Measurements from ENCODE around the gene PKDREJ.

PKDREJ gene

DNA sequence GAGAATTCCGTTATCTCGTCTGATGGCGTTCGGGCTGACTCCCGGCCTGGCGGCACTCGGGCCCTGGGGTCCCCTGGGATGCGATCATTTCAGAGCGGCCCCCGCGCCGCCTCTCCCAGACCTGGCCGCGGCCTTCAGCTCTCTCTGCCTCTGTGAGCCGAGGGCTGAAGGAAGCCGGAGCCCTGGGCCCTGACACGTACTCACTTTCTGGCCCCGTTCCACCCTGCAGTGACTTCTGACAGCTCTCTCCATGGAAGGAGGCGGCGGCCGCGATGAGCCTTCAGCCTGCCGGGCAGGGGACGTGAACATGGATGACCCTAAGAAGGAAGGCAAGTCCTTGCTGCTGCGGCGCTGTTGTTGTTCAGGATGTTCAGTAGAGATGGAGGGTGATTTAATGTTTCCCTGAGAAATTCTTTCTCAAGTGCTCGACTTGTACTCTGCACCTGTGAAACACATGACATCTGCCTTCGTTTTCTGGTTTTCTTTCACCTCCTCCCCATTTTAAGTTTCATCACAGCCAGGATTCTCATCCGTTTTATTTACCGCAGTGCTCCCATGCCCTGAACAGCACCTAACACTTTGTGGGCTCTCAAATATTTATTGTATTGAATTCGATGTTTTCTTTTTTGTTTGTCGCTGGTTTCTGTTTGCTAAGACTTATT, 34.1 kb upstream of the PKDREJ start:
- peaks cover 5% of the 10 kb centered on the region for H3K36me3 ChIP-seq (ENCODE audit: control insufficient read depth, insufficient read depth, low read length)
- WGBS, 2 experiments: 5% methylated on average over 32 of the region's 32 CpGs
- H3K27ac ChIP-seq (ENCODE audit: insufficient read depth, low read depth, low read length, poor library complexity, severe bottlenecking): no peak overlapping the region

DNA sequence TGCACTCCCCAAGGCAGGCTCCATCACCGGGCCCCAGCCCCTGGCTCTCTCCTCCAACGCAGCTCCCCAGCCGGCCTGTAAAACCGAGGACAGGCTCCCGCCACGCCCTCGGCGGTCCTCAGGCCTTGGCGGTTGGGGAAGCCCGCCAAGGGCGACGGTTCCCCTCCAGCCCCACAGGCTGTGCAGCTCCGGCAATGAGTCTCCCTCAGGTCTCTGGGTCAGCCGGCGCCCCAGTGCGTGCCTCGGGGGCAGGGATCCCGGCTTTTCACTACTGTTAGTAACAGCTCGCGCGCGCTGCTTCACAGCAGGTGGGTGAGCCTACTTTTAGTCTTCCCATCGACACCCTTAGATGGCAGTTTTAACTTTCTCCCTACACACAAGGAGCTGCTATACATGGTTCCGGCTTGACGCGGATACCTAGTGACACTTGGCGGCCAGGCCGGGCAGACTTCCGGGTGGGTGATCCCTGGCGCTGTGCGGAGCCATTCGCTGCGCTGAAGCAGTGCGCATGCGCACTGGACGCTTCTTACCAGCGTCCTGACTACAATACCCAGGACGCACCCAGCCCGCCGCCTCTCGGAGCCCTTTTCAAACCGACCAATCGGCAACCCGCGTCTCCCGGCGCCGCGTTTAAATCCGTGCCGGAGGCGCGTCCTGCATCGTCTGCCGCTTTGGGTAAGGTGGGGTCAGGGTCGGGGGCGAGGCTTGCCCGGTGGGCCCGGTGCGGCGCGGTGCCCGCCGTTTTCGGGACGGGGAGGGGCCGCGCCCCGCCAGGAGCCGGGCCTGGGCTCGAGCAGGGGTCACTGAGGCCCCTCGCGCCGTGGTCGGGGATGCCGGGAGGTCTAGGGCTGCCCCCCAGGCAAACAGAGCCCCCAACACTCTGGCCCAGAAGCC, 33.4 kb upstream of the PKDREJ start, which contains the start of gene GTSE1:
GTSE1 (plus strand) TSS at position 614 of the 894 bp plus-strand sequence. CDS start 531 bp downstream, outside the sequence.
- Histone ChIP-seq H3K36me3 (ENCODE audit: control insufficient read depth, insufficient read depth, low read length) (peaks cover 5% of the 10 kb centered on the region), H3K4me3 (ENCODE audit: insufficient read depth, low read depth, low read length) (peak within 1 kb of the TSS; percentile 72), H3K4me1 (ENCODE audit: control insufficient read depth, insufficient read depth, low read length) (peaks cover 14% of the 10 kb centered on the region), H3K27me3 (ENCODE audit: control insufficient read depth, insufficient read depth, low read length, poor library complexity, severe bottlenecking) (no peaks in the 10 kb centered on the region), H3K9me3 (ENCODE audit: control insufficient read depth, low read length) (no peaks in the 10 kb centered on the region), H3K27ac (ENCODE audit: insufficient read depth, low read depth, low read length, poor library complexity, severe bottlenecking) (peak within 1 kb of the TSS; percentile 44)
- 1% methylated on average over 76 of the region's 76 CpGs for WGBS, 2 experiments

More for the DNA sequence above, 34.1 kb upstream of the PKDREJ start:
- Histone ChIP-seq H3K9me3 (ENCODE audit: control insufficient read depth, low read length) (no peaks in the 10 kb centered on the region), H3K4me1 (ENCODE audit: control insufficient read depth, insufficient read depth, low read length) (peaks cover 14% of the 10 kb centered on the region), H3K27me3 (ENCODE audit: control insufficient read depth, insufficient read depth, low read length, poor library complexity, severe bottlenecking) (no peaks in the 10 kb centered on the region), H3K4me3 (ENCODE audit: insufficient read depth, low read depth, low read length) (peak overlapping the region; percentile 72)

DNA sequence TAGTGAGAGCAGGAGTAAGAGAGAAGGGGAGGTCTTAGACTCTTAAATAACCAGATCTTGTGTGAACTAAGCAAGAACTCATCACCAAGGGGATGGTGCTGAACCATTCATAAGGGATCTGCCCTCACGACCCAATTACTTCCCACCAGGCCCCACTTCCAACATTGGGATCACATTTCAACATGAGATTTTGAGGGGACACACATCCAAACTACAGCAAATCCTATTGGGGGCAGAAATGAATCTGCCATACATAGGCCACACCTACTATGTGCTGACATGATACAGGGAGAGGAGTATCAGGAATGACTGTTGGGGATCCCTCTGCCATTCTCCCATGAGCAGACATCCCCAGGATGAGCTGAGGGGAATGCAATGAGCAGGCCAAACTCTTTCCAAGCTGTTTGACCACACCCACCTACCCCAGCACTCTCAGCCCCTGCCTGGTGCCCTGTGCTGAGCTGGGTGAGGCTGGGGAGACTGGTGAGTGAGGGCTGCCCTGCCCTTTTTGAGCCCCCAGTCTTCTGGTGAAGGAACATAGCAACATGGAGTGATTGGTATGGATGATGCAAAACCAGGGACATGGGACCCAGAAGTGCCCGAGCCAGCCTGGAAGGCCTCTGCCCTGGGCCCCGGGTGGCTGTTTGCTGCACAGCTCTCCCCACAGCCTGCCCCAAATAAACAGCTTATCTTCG, 32.3 kb upstream of the PKDREJ start:
- peaks cover 2% of the 10 kb centered on the region for H3K36me3 ChIP-seq (ENCODE audit: control insufficient read depth, insufficient read depth, low read length)
- H3K9me3 ChIP-seq (ENCODE audit: control insufficient read depth, low read length): no peaks in the 10 kb centered on the region
- H3K27me3 ChIP-seq (ENCODE audit: control insufficient read depth, insufficient read depth, low read length, poor library complexity, severe bottlenecking): no peaks in the 10 kb centered on the region
- peaks cover 14% of the 10 kb centered on the region for H3K4me1 ChIP-seq (ENCODE audit: control insufficient read depth, insufficient read depth, low read length)
- WGBS, 2 experiments: 72 to 75% methylated on average over 4 of the region's 4 CpGs
- H3K27ac ChIP-seq (ENCODE audit: insufficient read depth, low read depth, low read length, poor library complexity, severe bottlenecking): no peak overlapping the region
- H3K4me3 ChIP-seq (ENCODE audit: insufficient read depth, low read depth, low read length): peak overlapping the region; percentile 72

DNA sequence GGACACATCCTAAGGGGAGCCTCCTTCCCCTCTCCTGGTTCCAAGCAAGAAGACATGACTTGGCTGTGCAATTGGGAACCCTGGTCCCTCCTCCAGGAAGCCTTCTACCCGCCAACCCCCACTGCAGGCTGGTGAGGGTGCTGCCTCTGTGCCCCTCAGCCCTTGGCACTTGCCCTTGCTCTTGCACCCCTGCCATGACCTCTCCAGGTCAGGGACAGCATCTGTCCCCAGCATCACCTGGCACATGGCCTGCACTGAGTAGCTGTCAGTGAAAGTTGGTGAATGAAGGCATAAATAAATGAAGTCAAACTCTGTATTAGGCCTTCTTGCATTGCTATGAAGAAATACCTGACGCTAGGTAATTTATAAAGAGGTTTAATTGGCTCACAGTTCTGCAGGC, 31.6 kb upstream of the PKDREJ start:
- Histone ChIP-seq H3K4me1 (ENCODE audit: control insufficient read depth, insufficient read depth, low read length) (peaks cover 14% of the 10 kb centered on the region), H3K27me3 (ENCODE audit: control insufficient read depth, insufficient read depth, low read length, poor library complexity, severe bottlenecking) (no peaks in the 10 kb centered on the region), H3K9me3 (ENCODE audit: control insufficient read depth, low read length) (no peaks in the 10 kb centered on the region), H3K27ac (ENCODE audit: insufficient read depth, low read depth, low read length, poor library complexity, severe bottlenecking) (no peak overlapping the region), H3K4me3 (ENCODE audit: insufficient read depth, low read depth, low read length) (no peak overlapping the region), H3K36me3 (ENCODE audit: control insufficient read depth, insufficient read depth, low read length) (no peaks in the 10 kb centered on the region)
- WGBS, 2 experiments: 92 to 96% methylated on average over 2 of the region's 2 CpGs

DNA sequence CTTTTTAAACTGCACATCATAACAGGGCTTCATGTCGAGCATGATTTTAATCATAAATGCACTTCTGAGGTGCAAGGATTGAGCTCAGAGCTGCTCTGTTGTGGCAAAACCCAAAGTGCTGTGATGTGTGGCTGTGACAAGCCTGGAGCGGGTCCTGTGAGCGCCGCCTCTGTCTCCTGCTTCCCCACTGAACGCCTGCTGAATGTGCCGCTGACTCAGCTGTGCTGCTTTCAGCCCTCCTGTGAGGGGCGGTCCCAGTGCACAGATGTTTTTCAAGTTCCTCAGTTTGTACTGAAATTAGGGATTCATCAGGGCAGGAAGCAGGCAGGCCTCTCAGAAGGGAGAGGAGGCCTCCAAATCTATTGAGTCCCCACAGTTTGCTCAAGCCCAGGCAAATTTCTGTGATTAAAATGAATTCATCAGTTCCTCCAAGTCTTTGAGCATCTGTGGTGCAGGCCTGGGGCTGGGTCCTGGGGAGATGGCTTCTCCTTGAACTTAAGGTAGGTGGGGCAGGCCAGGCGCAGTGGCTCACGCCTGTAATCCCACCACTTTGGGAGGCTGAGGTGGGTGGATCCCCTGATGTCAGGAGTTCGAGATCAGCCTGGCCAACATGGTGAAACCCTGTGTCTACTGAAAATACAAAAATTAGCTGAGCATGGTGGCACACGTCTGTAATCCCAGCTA, 30.6 kb upstream of the PKDREJ start:
- Histone ChIP-seq H3K27ac (ENCODE audit: insufficient read depth, low read depth, low read length, poor library complexity, severe bottlenecking) (no peak overlapping the region), H3K36me3 (ENCODE audit: control insufficient read depth, insufficient read depth, low read length) (no peaks in the 10 kb centered on the region), H3K27me3 (ENCODE audit: control insufficient read depth, insufficient read depth, low read length, poor library complexity, severe bottlenecking) (no peaks in the 10 kb centered on the region), H3K9me3 (ENCODE audit: control insufficient read depth, low read length) (no peaks in the 10 kb centered on the region), H3K4me3 (ENCODE audit: insufficient read depth, low read depth, low read length) (no peak overlapping the region), H3K4me1 (ENCODE audit: control insufficient read depth, insufficient read depth, low read length) (peaks cover 14% of the 10 kb centered on the region)
- 86 to 87% methylated on average over 11 of the region's 11 CpGs for WGBS, 2 experiments

DNA sequence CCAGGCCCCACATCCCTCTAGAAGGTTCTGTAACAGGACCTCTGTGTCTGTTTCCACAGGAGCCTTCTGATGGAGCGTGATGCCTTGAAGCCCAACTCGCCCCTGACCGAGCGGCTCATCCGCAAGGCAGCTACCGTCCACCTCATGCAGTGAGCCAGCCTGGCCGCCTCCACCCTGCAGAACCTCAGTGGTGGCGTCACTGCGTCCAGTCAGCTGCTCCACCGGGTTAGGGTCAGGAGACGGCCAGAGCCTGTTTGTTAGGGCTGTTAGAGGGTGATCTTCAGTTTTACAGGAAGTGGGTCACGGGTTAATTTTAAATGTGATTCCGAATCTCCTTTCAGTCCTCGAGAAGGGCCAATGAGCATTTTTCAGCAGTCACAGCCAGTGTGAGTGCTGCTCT, 29.6 kb upstream of the PKDREJ start:
- 95 to 96% methylated on average over 14 of the region's 14 CpGs for WGBS, 2 experiments
- H3K36me3 ChIP-seq (ENCODE audit: control insufficient read depth, insufficient read depth, low read length): no peaks in the 10 kb centered on the region
- peaks cover 11% of the 10 kb centered on the region for H3K4me1 ChIP-seq (ENCODE audit: control insufficient read depth, insufficient read depth, low read length)

DNA sequence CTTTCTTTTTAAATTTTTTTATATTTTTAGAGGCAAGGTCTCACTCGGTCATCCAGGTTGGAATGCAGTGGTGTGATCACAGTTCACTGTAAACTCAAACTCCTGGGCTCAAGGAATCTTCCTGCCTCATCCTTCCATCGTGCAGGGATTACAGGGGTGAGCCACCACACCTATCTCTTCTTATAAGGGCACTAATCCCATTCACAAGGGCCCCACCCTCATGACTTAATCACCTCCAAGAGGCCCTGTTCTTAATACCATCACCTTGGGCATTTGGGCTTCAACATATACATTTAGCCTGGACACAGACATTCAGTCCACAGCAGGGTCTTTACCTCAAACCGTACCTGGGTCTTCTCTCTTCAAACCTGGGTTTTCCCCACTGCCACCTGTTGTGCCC, 29.0 kb upstream of the PKDREJ start:
- H3K4me1 ChIP-seq (ENCODE audit: control insufficient read depth, insufficient read depth, low read length): peaks cover 6% of the 10 kb centered on the region
- H3K27me3 ChIP-seq (ENCODE audit: control insufficient read depth, insufficient read depth, low read length, poor library complexity, severe bottlenecking): no peaks in the 10 kb centered on the region
- H3K36me3 ChIP-seq (ENCODE audit: control insufficient read depth, insufficient read depth, low read length): no peaks in the 10 kb centered on the region
- H3K9me3 ChIP-seq (ENCODE audit: control insufficient read depth, low read length): no peaks in the 10 kb centered on the region
- WGBS, 2 experiments: 88 to 98% methylated on average over 3 of the region's 3 CpGs
- no peak overlapping the region for H3K27ac ChIP-seq (ENCODE audit: insufficient read depth, low read depth, low read length, poor library complexity, severe bottlenecking)
- H3K4me3 ChIP-seq (ENCODE audit: insufficient read depth, low read depth, low read length): no peak overlapping the region

More for the DNA sequence above, 29.6 kb upstream of the PKDREJ start:
- Histone ChIP-seq H3K4me3 (ENCODE audit: insufficient read depth, low read depth, low read length) (no peak overlapping the region), H3K9me3 (ENCODE audit: control insufficient read depth, low read length) (no peaks in the 10 kb centered on the region), H3K27me3 (ENCODE audit: control insufficient read depth, insufficient read depth, low read length, poor library complexity, severe bottlenecking) (no peaks in the 10 kb centered on the region), H3K27ac (ENCODE audit: insufficient read depth, low read depth, low read length, poor library complexity, severe bottlenecking) (no peak overlapping the region)

DNA sequence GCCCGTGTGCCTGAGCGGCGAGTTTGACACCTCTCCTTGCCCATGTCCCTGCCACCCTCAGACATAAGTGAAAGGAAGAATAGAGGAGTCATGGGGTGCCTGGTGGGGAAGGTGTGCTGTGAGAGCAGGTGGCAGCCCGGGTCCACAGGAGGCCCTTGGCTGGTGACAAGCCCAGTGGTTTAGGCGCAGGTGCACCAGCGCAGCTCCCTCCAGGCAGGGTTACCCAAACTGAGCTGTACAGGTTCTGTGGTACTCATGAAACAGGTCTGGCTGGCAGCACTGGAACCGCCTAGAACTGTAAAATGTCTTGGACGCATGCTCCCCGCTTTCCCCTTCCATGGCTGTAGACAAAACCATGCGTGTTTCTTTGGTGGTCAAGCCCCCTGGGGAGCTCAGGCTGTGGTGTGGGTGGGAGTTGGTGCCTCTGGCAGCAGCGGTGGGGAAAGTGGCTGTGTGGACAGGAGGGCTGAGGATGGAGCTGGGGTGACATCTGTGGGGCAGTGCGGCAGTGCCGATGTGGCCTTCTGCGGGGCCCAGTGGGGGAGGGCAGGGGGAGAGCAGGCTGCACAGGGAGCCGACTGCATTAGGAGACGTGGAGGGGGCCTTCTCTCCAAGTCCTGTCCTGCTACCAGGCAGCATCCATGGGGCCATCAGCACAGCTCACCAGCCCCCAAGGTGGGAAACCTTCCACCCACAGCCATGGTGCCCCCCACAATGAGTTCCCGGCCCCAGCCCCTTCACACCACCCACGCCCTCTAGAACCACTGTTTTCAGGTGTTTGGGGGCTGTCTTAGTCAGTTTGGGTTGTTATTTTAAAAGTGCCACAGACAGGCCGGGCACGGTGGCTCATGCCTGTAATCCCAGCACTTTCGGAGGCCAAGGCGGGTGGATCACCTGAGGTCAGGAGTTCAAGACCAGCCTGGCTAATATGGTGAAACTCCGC, 28.0 kb upstream of the PKDREJ start:
- H3K4me3 ChIP-seq (ENCODE audit: insufficient read depth, low read depth, low read length): no peak overlapping the region
- no peaks in the 10 kb centered on the region for H3K27me3 ChIP-seq (ENCODE audit: control insufficient read depth, insufficient read depth, low read length, poor library complexity, severe bottlenecking)
- no peaks in the 10 kb centered on the region for H3K36me3 ChIP-seq (ENCODE audit: control insufficient read depth, insufficient read depth, low read length)
- WGBS, 2 experiments: 92 to 94% methylated on average over 20 to 23 of the region's 23 CpGs
- no peak overlapping the region for H3K27ac ChIP-seq (ENCODE audit: insufficient read depth, low read depth, low read length, poor library complexity, severe bottlenecking)
- no peaks in the 10 kb centered on the region for H3K9me3 ChIP-seq (ENCODE audit: control insufficient read depth, low read length)
- H3K4me1 ChIP-seq (ENCODE audit: control insufficient read depth, insufficient read depth, low read length): peaks cover 6% of the 10 kb centered on the region
